HL-60/S4 treated with retinoic acid at 250 ng/mL for 4 days and 3 days (cell line): ENCODE results near the gene SLC12A7.

Source experiments
- in situ Hi-C: fragments of 300-500 bp; cut with MboI; formaldehyde crosslinking; loops from 2 replicates; pipeline ENCODE4 v1.7.0; 2022; ENCODE audit warnings: low sequenced_read_pairs

SLC12A7 gene

DNA sequence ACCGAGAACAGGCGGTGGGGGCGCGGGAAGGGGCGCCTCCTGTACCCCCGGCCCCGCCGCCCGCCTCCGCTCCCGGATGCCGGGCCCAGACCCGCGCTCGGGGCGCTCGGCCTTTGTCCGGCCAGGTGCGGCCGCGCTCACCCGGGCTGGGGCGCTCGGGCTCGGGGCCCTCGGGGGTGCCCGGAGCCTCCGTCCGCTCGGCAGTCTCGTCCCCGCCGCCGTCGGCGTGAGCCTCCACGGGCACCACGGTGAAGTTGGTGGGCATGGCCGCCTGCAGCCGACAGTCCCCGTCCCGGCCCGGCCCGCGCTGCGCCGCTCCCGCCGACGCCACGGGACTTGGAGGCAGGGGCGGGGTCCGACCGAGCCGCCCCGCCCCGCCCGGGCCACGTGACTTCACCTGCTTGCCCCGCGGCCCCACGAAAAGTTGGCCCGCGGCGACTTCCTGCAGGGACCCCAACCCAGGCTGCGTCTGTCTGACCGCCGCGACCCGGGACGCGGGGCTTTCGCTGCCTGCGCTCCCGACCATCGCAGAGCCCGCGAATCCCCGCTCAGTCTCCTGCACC lies at the start of gene SLC12A7:
TSS of gene SLC12A7 (minus strand) at position 337 of the 563 bp plus-strand sequence. CDS start at position 265, 72 bp downstream.
- in situ Hi-C loops, result no loop called here

DNA sequence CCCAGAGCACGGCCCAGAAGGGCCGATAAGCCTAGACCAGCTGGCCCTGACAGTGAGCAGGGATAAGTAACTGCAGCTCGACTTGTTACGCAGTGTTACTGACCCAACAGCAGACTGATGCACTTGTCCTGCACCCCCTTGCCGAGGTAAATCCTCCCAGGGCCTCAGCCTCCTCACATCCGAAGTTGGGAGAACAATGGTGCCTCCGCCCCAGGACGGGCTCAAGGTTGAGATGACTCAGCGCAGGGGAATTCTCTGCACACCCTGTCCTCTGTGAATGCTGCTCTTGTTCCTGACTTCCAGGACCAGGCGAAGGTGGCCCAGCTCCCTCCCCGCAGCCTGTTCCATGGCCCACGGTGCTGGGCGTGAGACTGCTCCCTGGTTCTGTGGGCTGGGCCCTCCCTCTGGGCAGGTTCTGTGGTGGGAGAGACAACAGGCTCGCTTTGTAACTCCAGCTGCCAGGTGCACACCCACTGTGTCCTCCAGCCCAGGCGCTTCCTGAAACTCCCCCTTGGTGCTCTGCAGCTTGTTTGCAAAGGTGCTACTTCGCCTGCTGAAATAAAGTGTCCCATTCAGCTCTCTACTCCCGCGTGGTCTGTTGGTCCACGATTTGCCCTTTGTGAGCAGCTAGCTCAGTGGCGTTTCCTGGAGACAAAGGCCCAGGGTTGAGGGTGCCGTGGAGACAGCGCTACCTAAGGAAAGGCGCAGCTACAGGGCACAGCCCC lies 49.4 kb upstream of the SLC12A7 start:
- in situ Hi-C loops, result loop anchor here (25.0 kb wide), 1 partner anchor 476 kb away; no protein-coding TSS in a partner anchor

DNA sequence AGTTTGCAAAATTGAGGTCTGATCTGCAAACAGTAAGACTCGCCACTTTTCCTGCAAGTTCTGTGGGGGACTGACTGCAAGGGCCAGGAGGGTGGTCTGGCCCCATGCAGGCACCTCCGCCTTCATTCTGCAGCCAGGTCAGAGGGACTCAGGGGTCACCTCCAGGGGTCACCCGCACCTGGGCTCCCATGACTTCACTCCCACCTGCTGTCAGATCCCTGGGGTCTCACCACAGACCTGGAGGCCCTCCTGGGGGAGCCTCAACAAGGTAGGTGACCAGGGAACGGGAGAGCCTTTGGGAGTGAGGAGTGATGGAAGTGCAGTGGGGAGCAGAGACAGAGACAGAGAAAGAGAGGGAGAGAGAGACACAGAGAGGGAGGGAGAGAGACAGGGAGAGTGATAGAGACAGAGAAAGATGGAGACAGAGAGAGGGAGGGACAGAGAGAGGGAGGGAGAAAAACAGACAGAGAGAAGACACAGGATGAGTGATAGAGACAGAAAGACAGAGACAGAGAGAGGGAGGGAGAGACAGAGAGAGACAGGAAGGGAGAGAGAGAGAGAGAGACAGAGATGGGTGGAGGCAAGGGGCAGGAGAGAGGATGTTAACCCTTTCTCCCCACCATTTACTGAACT lies 48.0 kb upstream of the SLC12A7 start:
- in situ Hi-C loops, result loop anchor here (25.0 kb wide), 1 partner anchor 477 kb away; no protein-coding TSS in a partner anchor

DNA sequence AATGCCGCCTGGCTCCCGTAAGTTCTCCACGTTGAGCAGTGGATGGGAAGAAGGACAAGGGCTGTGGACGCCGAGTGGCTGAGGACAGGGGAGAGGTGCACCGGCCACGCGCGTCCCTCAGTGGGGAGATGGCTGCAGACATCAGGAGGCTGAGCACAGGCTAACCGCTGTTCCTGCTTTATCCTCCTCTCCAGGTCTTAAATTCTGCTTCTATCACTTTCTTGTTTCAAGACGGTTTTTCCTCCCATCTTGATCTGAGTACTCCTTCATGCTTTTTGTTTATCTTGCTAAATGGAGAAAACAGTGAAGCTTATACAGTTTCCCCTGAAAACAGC lies 47.4 kb upstream of the SLC12A7 start:
- in situ Hi-C loops, result loop anchor here (25.0 kb wide), 1 partner anchor 478 kb away; no protein-coding TSS in a partner anchor

DNA sequence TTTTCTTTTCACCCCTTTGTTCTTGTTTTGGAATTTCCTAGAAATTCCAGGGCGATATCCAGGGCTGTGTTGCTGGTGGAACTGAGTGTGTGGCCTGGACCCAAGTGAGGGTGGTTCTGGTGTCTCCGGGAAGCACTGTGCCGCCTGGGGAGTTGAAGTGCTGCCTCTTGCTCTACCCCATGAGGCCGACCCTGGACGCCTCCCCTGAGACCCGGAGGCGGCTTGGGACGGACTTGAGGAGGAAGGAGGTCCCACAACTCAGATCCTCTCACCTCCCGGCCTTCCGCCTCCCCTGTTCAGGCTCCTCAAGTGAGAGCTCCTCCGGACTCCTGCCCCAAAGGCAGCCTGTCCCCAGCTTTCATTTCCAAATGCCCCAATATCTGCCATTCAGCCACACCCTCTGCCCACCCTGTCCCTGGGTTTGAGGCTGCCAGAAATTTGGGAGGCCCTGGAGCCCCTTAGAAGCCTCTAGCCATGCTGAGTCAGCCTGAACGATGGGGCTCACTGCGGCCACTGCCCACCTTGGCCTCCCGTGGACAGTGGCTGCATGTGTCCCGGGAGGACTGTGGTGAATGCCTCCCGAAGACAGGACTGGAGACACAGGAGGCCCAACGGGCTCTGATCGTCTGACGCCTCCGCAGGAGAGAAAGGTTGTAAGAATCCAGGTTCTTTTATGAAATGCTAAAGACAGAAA lies 46.9 kb upstream of the SLC12A7 start:
- in situ Hi-C loops, result loop anchor here (25.0 kb wide), 1 partner anchor 479 kb away; no protein-coding TSS in a partner anchor

DNA sequence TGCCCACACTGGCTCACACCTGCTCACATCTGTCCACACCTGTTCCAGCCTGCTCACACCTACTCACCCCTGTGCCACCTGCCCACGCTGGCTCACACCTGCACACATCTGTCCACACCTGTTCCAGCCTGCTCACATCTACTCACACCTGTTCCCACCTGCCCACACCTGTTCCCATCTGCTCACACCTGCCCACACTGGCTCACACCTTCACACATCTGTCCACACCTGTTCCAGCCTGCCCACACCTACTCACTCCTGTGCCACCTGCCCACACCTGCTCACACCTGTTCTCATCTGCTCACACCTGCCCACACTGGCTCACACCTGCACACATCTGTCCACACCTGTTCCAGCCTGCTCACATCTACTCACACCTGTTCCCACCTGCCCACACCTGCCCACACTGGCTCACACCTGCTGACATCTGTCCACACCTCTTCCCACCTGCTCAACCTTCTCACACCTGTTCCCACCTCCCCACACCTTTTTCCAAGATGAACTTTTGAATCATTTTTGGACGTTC lies 45.7 kb upstream of the SLC12A7 start:
- in situ Hi-C loops, result loop anchor here (25.0 kb wide), 1 partner anchor 480 kb away; no protein-coding TSS in a partner anchor

DNA sequence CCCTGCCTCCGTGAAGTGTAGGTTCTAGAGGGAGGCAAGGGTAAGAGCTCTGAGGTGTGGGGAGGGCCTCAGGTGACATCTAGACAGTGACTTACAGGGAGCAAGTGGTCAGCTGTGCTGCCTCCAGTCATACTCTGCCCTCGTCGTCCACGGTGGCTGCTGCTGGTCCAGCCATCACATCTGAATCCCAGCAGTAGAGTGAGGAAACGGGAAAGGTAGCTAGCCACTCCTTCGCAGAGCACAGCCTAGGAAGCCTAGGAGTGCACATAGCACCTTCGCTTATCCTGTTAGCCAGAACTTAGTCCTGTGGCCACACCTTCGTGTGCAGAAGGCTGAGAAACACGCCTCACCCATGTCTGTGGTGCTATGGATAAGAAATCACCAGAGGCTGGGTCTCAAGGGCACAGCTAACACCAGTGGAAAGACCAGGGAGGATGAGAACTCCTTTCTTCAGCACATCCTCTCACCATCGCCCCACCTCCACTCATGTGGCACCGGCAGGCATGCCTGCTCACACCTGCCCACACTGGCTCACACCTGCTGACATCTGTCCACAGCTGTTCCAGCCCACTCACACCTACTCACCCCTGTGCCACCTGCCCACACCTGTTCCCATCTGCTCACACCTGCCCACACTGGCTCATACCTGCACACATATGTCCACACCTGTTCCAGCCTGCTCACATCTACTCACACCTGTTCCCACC lies 45.0 kb upstream of the SLC12A7 start:
- in situ Hi-C loops, result loop anchor here (25.0 kb wide), 1 partner anchor 480 kb away; no protein-coding TSS in a partner anchor

DNA sequence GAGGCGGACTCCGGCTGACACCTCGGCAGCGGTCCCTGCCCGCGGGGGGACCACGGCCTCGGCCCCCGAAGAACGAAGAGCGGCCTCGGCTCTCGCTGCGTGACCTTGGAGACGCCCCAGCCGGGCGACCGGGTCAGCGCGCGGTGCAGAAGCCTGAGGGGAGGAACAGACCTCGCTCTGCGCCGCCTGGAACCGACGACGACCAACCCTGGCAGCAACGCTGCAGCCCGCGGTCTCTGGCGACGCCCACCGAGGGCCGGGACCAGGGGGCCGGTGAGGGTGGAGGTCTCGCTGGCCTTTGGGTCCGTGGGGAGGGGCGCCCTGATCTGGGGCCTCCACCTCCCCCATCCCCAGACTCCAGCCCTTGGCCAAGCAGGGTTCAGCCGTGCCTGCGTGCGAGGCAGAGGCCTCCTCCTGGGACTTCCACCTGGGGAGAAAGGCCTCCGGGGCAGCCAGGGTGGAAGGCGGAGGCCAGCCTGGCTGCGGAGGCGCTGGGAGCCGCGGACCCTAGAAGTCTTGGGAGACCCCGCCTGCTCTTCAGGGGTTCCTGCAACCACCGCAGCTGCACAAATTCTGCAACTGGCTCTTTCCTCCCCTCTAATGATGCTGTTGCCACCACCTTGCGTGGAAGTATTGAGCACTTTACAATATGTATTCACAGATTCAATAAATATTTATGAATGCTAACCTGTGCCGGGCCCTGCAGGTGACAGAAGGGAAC lies 44.3 kb upstream of the SLC12A7 start:
- in situ Hi-C loops, result loop anchor here (25.0 kb wide), 1 partner anchor 481 kb away; no protein-coding TSS in a partner anchor

DNA sequence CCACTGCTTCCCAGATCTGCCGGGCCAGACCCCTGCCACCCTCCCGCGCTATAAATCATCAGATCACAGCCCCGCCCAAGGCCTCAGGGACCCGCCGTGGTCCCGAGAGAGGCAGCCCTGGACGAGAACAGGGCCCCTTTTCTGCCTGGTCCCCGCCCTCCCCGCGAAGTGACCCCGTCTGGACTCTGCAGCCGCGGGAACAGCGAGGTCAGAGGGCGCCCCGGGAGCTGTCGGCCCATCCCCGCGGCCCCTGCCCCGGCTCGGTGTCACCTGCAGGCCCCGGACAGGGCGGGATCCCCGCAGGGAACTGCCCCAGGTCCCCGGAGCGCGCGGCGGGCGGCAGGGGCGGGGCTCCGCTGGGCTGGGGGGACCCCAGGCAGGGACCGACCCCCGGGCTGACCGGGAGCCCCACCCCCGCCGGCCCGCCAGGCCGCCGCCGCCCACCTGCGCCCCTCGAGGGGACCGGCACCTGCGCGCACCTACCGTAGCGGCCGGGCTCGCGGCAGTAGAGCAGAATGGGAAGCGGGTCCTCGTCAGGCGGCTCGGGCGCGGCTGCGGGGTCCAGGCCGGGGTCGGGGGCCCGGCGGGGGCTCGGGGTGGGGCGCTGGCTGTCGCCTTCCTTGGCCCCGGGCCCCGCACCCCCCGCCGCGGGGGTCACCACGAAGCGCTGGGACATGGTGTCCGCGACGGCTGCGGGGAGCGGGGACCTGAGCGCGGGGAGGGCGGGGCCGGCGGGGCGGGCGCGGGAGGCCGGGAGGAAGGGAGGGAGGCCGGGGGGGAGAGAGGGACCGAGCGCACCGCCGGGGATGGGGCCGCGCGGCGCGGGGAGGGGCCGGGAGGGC lies 43.5 kb upstream of the SLC12A7 start:
- in situ Hi-C loops, result loop anchor here (25.0 kb wide), 1 partner anchor 482 kb away; no protein-coding TSS in a partner anchor

DNA sequence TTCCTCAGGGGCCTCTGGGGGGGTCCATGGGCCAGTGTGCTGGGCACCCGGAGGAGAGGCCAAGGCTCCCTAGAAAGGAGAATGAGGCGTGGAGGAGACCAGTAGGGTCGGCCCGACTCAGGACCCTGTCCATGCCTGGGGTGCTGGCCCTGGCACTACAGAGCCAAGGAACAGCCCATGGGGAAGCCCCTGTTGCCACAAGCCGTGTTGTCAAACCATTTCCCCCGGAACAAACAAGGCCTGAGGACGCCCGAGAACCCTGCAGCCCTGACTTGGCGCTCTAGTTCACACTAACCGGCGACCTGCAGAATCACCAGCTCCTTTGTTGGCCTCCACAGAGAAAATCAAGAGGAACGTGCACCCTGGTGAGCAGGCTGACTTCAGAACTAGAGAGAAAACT lies 41.6 kb upstream of the SLC12A7 start:
- in situ Hi-C loops, result loop anchor here (25.0 kb wide), 1 partner anchor 484 kb away; no protein-coding TSS in a partner anchor

DNA sequence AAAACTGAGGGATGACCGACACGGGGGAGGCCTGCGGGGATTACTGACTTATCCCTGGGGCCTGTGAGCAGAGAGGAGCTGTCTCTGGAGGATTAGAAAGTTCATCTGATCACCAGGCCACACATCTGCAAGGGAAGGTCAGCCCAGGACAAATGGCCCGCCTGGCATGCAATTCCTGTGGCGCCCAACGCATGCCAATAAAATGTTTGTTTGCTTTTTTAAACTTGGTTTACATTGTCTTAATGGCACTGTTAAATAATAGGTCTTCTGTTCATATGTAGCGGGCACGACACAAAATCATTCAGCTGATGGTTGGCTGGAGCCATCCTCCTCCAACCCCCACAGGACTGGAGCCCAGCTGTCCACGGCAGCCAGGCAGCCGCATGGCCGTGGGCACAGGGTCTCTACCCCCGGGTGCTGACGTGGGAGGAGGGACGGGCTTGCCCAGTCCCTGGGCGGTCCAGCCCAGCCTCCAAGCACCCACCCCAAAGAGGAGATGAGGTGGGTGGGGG lies 41.0 kb upstream of the SLC12A7 start:
- in situ Hi-C loops, result loop anchor here (25.0 kb wide), 1 partner anchor 484 kb away; no protein-coding TSS in a partner anchor

DNA sequence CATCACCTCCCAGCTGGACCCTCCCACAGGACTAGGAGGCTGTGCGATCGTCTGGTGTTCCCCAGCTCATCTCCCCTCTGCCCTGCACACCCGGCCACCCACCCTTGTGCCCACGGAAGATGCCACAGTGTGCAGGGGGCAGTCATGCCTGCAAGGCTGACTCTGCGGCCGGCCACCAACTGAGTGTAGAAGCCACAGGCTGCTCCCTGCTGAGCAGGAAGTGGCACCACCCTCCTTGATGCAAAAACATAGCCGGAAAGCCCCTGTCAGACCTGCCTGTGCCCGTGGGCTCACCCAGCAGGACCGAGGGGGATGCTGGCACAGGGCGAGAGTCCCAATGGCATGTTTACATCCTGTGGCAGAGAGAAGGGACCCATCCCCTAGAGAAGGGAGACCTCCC lies 40.3 kb upstream of the SLC12A7 start:
- in situ Hi-C loops, result loop anchor here (25.0 kb wide), 1 partner anchor 485 kb away; no protein-coding TSS in a partner anchor

DNA sequence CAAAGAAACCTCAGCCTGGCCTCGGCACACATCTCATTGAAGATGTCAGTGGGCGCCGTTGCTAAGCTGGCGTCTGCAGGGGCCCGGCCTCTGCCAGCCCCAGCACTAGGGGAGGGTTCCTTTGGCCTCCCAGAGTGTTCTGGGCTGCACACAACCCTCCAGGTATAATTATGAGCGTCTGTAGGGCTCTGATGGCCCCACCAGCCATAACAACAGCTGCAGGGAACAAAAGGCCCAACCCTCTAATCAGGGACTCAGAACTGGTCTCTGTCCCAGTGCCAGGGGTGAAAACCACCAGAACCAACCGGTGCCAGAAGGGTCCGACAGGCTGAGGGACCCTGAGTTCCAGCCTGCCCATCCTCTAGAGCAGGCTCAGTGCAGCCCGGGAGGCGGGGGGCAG lies 39.5 kb upstream of the SLC12A7 start:
- in situ Hi-C loops, result loop anchor here (25.0 kb wide), 1 partner anchor 486 kb away; no protein-coding TSS in a partner anchor

DNA sequence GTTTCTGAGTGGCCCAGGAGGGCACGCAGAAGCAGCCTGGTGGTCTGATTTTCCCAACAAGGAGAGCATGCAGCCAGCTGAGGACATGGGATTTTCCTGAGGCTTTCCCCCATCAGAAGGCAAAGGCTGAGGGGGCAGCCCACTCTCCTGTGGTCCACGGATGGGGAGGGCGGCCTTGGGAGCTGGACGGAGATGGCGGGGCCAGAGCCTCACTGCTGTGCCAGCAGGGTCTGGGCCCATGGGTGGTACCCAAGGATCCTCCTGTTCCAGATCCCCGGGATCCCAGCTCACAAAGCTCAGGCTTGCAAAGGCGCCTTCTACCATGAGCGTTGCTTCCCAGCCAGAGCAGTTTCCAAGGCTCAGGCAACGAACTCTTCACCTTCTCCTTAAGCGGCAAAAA lies 39.0 kb upstream of the SLC12A7 start:
- in situ Hi-C loops, result loop anchor here (25.0 kb wide), 1 partner anchor 486 kb away; no protein-coding TSS in a partner anchor

DNA sequence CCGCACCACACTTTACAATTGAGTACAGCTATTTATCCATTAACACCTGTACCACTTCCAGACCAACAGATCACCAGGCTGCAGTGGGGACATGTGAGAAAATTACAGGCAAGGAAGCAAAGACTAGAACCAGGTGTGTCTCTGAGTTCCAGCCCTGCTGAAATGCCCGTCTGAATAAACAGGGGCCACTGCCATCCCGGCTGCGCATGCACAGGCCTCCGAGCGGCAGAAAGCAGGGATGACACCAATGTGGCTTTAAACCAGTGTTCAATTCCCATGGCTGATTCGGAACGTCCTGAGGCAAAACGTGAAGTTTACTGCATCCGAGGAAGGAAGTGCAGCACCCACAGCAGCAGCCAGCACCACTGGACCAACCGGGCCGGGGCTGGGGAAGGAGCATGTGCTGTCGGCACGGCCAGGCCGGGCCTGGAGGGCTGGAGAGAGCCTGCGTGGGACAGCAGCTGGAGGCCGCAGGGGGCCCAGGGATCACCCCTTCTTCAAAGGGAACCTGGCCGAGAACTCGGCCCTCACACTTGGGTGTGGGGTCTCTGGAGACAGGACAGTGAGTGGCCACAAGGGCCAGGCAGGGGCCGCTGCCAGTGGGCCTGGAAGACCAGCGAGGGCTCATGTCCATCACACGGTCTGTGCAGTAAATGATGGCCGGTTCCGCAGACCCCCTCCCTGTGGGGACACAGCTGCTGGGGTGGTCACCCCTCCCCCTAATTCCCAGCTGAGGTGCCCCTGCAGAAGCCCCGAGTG lies 33.0 kb upstream of the SLC12A7 start:
- in situ Hi-C loops, result no loop called here

DNA sequence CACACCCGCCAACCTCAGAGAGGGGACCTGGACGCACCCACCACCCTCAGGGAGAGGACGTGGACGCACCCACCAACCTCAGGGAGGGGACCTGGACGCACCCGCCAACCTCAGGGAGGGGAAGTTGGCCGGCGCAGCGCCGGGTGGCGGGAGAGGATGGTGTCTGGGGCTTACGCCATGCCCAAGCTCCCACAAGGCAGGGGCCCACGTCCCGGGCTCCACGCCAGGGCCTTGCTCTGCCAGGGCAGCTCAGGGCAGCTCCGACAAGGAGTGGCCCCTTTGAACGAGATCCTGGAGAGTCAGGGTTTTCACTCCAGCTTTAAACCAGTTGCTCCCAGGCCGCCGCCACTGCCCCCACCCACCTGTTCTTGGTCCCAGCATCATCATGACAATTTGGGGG lies 32.2 kb upstream of the SLC12A7 start:
- in situ Hi-C loops, result no loop called here

DNA sequence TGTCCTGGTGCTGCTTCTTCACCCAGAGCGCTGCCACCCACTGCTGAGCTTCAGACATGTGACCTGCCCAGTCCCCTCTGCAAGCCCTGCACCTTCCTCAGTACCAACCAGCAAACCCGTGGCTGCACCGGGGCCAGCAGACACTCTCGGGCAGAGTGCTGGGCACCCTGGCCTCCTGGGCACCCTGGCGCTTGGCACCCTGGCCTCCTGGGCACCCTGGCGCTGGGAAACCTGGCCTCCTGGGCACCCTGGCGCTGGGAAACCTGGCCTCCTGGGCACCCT lies 31.7 kb upstream of the SLC12A7 start:
- in situ Hi-C loops, result no loop called here
